ENCODE measurements around the gene MAT1A.

Gene MAT1A

DNA sequence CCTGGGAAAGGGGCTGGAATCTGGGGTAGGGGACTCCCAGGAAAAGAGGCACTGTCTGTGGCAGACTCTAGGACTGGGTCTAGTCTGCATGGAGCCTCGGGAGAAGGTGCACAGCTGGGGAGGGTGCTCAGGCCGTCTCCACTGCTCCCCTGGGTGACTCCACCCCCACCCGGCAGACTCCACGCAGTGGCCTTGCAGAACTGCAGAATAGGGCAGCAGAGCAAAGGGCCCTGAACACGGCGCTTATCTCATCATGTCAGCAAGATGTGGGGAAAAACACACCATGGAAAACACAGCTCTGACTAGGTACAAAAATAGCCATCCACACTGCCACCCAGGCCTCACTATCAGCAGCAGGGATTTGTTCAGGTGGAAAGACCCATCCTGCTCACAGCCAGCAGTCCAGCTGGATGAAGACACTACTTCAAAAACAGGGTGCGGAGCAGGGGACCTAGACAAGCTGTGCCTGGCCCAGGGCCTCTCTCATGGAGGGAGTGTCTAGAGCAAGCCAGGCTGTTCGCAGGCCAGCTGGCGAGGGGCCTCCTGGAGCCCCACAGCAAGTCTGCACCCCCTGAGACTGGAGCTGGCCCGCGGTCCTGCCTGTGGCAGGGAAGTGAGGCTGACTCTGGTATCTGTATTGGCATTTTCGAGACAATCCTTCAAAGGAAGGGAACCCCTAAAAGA lies 11.7 kb downstream of the MAT1A start:
- no peak for TF ChIP-seq CTCF (conservative IDR thresholded peaks at IDR 0.05; ENCODE audit: low read depth, low read length)
- no peak overlapping the region for H3K4me3 ChIP-seq (ENCODE audit: low read depth, low read length)
- no peak for DNase-seq (ENCODE audit: low read depth)

- TF ChIP-seq CTCF (conservative IDR thresholded peaks at IDR 0.05; ENCODE audit: low read depth, low read length) = no peak
- DNase-seq (ENCODE audit: low read depth) = no peak
- H3K4me3 ChIP-seq (ENCODE audit: low read depth, low read length) = no peak overlapping the region
Measured at GRCh38 chr10:80277016-80277415, 12.4 kb downstream of the MAT1A start.

- no peak for DNase-seq (ENCODE audit: low read depth)
- TF ChIP-seq CTCF (conservative IDR thresholded peaks at IDR 0.05; ENCODE audit: low read depth, low read length) = no peak
- H3K4me3 ChIP-seq (ENCODE audit: low read depth, low read length) = no peak overlapping the region
Measured at GRCh38 chr10:80276335-80276734, 13.1 kb downstream of the MAT1A start.

- no peak overlapping the region for H3K4me3 ChIP-seq (ENCODE audit: low read depth, low read length)
- no peak for TF ChIP-seq CTCF (conservative IDR thresholded peaks at IDR 0.05; ENCODE audit: low read depth, low read length)
- DNase-seq (ENCODE audit: low read depth) = no peak
Measured at GRCh38 chr10:80275756-80276155, 13.7 kb downstream of the MAT1A start.

DNA sequence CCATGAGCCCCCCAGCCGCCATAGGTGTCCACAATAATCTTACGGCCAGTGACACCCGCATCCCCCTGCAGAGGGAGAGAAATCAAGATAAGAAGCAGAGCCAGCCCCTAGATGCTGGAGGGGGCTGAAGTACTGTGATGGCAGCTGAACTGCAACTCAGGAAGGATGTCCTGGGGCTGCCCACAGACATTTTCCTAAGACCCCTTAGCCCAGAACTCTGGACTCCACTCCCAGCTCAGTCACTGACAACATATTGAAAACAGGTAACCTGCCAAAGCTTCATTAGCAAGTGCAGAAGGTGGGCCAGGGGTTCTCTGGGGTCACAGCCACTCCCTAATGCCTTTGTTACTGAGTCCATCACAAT lies 14.3 kb downstream of the MAT1A start:
- no peak for TF ChIP-seq CTCF (conservative IDR thresholded peaks at IDR 0.05; ENCODE audit: low read depth, low read length)
- no peak for DNase-seq (ENCODE audit: low read depth)
- H3K4me3 ChIP-seq (ENCODE audit: low read depth, low read length) = no peak overlapping the region

GRCh38 chr10:80274396-80275134 lies 14.9 kb downstream of the MAT1A start:
- no peak for DNase-seq (ENCODE audit: low read depth)
- no peak for TF ChIP-seq CTCF (conservative IDR thresholded peaks at IDR 0.05; ENCODE audit: low read depth, low read length)
- no peak overlapping the region for H3K4me3 ChIP-seq (ENCODE audit: low read depth, low read length)
